SJCRH30 (cell line): ENCODE data around the gene KIAA0825. TPM values are rescaled to one million over a fixed set of nuclear protein-coding genes. Genes with fewer than 3 reads are reported as not detected.

Source experiments
- DNase-seq, 2 experiments: peaks; one replicate each; pipeline ENCODE4 v3.0.0-alpha.2; 2015 to 2020
- H3K27ac ChIP-seq: fragments of 250-450 bp; sonication (Bioruptor Pico); 2 replicates; pipeline ENCODE4 v1.5.1; 2020; ENCODE audit warnings: mild to moderate bottlenecking, moderate library complexity
- H3K27me3 ChIP-seq: fragments of 250-450 bp; sonication (Bioruptor Pico); 2 replicates; pipeline ENCODE4 v1.5.1; 2020; ENCODE audit warnings: mild to moderate bottlenecking, moderate library complexity
- H3K36me3 ChIP-seq: fragments of 250-450 bp; sonication (Bioruptor Pico); 2 replicates; pipeline ENCODE4 v1.5.1; 2020; ENCODE audit warnings: mild to moderate bottlenecking, moderate library complexity
- H3K4me1 ChIP-seq: fragments of 250-450 bp; sonication (Bioruptor Pico); 2 replicates; pipeline ENCODE4 v1.5.1; 2020; ENCODE audit warnings: mild to moderate bottlenecking, moderate library complexity
- H3K4me3 ChIP-seq: fragments of 250-450 bp; sonication (Bioruptor Pico); 2 replicates; pipeline ENCODE4 v1.5.1; 2020; ENCODE audit warnings: mild to moderate bottlenecking, moderate library complexity
- H3K9me3 ChIP-seq: fragments of 250-450 bp; sonication (Bioruptor Pico); replicated peaks from 2 replicates; pipeline ENCODE4 v1.5.1; 2020; ENCODE audit warnings: mild to moderate bottlenecking, moderate library complexity
- total RNA-seq: library from RNA; depleted of rRNA; stranded (reverse); fragments of >200 nt; shearing (Covaris generic); gene quantifications from 2 replicates; pipeline ENCODE4 v1.2.3, GENCODE V29; 2014

The KIAA0825 gene
- total RNA-seq, 1 experiment from 2014 or later = 3.1 TPM

DNA sequence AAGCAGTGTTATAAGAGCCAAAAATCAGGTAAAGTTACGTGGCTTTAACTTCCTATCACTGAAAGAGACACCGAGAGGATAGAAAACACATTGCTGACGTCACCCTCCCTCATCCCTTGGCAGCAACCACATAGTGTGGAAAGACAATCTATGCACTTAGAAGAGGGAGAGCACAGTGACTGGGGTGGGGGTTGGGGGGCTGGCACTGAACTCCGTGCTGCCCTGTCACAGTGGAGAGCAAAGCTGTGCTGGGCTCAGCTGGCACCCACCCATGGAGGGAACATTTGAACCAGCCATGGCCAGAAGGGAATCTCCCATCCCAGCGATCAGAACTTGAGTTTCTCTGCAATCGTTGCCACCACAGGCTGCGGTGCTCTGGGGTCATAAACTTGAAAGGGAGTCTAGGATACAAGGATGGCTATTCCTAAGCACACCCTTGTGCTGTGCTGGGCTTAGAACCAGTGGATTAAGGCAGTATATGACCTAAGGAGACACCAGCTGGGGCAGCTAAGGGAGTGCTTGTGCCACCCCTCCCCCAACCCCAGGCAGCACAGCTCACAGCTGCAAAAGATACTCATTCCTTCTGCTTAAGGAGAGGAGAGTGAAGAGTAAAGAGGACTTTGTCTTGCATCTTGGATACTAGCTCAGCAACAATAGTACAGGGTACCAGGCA lies 73.4 kb downstream of the KIAA0825 start:
- Histone ChIP-seq H3K27me3 (no peaks in the 10 kb centered on the region), H3K36me3 (no peaks in the 10 kb centered on the region), H3K4me1 (no peaks in the 10 kb centered on the region), H3K4me3 (no peak overlapping the region), H3K9me3 (peaks cover 13% of the 10 kb centered on the region), H3K27ac (no peak overlapping the region)
- DNase-seq = no peak

DNA sequence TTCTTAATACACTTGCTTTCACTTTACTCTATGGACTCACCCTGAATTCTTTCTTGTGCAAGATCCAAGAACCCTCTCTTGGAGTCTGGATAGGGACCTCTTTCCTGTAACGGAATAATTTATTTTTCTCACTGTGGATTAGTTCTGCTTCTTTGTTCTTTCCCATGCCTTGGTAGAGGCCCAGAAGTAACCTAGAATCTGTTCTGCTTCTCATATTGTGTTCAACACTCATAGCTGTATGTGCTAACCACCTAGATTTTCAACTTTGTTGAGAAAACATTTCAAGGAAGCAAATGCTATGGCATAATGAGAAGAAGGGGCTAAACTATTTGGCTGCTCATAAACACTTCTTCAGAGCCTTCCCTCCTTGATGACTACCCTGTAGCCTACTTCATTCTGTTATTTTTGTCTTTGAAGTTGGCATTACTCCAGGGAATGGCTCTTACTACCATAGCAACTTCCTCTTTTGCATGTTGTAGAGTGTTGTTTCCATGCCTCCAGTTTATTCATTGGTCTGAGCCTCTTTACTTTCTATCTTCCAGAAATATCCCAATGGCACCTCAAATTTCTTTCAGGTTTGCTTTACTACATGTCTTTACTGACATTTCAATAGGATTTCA lies 74.3 kb downstream of the KIAA0825 start:
- H3K27me3 ChIP-seq = no peaks in the 10 kb centered on the region
- no peak overlapping the region for H3K27ac ChIP-seq
- H3K4me1 ChIP-seq = no peaks in the 10 kb centered on the region
- no peak for DNase-seq
- H3K9me3 ChIP-seq = peaks cover 13% of the 10 kb centered on the region
- no peaks in the 10 kb centered on the region for H3K36me3 ChIP-seq
- H3K4me3 ChIP-seq = no peak overlapping the region

DNA sequence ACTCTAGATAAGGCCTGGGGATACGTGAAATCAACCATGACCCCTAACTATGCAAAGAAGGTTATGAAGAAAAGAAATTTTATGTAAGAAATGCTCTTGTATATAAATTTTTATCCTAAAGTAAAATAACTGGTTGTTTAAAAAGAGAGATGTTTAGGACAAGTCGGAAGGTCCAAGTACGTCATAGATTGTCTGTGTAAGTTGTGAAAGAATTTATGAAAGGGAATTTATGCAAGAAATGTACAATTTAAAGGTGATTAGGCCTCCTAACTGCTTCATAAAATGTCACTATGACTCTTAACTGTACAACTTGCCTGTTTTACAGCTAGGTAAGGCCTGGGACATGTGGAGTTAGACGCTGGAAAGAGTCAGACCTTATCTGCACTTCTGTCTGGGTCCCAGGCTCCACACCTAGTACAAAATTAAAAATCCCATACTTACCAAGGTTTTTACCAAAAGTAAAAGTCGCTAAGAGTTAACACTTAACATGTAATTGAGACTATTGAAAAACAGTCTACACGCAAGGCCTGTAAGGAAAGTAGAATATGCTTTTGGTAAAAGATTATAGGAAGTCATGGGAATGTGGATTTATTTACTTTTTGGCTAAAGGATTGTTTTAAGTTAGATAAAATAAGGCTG lies 77.4 kb downstream of the KIAA0825 start:
- H3K4me1 ChIP-seq = no peaks in the 10 kb centered on the region
- H3K36me3 ChIP-seq = no peaks in the 10 kb centered on the region
- no peak overlapping the region for H3K4me3 ChIP-seq
- no peak overlapping the region for H3K27ac ChIP-seq
- peaks cover 13% of the 10 kb centered on the region for H3K9me3 ChIP-seq
- H3K27me3 ChIP-seq = no peaks in the 10 kb centered on the region
- DNase-seq = no peak

DNA sequence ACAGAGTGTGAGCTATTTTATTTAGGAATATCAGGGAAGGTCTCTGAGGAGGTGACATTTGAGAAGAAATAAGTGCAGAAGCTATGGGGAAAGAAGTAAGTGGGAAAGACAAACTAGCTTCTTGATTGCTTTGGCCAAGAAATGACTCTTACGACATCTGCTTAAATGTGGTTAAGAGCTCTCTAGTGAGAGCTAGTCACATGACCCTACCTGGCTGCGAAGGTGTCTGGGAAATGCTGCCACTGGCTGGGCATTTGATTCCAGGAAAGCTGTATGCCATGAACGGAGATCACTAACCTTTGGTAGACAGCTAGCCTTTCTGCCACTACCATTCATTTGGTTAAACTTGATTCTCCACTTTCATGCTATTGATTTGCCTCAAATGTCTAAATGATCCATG lies 80.1 kb downstream of the KIAA0825 start:
- Histone ChIP-seq H3K36me3 (no peaks in the 10 kb centered on the region), H3K9me3 (peaks cover 13% of the 10 kb centered on the region), H3K27ac (no peak overlapping the region), H3K27me3 (no peaks in the 10 kb centered on the region), H3K4me1 (no peaks in the 10 kb centered on the region), H3K4me3 (no peak overlapping the region)
- DNase-seq = no peak

DNA sequence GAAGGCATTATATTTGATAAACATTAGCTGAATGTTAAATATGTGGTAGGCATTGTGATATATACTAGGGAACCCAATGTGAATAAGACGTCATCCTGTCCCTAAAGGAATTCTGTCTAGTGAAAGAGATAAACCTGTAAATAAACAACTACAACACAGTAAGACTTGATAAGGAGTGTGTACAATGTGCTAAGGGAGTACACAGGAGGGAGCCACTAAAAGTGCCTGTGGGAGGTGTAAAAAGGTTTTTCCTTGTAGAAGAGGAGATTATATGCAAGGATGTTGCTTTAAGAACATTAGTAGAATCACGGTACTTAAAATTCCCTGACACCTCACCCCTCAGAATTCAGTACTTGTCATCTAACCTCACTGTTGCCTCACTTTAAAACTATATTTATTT lies 91.7 kb downstream of the KIAA0825 start:
- DNase-seq = no peak
- H3K36me3 ChIP-seq = no peaks in the 10 kb centered on the region
- H3K4me3 ChIP-seq = no peak overlapping the region
- no peak overlapping the region for H3K27ac ChIP-seq
- no peaks in the 10 kb centered on the region for H3K27me3 ChIP-seq
- peaks cover 2% of the 10 kb centered on the region; the same call in 1 of the 2 replicates for H3K4me1 ChIP-seq
- H3K9me3 ChIP-seq = no peaks in the 10 kb centered on the region

DNA sequence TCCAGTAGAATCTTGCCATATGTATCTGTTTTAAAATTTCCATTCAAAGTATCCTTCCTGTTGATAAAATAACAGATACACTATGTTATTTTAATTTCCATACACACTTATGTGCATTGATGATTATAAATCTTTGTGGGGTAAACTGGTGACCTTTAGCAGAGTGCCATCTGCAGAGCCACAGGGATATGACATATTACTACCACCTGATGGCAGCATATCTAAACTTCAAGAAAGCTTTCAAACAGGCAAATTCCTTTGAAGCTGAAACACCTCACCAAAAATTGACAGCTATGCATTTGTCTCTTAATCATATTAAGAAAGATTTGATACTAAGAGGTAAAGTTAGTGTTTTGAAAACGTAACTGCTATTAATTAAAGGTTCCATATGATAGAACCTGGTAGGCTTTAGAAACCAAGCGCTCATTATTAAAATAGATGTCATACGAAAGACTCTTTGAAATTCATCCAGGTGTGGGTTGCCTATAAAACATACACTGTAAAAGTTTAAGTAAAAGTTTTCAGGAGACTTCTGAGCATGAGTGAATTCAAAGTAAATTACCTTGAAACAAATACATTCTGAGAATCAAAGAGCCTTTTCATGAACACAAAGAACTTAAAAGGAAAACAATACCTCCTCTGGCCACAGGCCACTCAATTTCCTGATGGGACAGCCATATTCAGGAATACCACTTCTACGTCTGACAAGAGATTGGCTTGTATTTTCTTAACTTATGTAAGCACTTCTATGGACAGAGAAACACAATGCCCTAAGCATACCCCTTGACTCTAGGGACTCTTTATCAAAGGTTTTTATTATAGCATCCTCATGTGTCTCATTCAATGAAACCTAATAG lies 93.3 kb downstream of the KIAA0825 start:
- Histone ChIP-seq H3K36me3 (no peaks in the 10 kb centered on the region), H3K27ac (no peak overlapping the region), H3K4me3 (no peak overlapping the region), H3K27me3 (no peaks in the 10 kb centered on the region), H3K4me1 (peaks cover 3% of the 10 kb centered on the region; the same call in 1 of the 2 replicates), H3K9me3 (no peaks in the 10 kb centered on the region)
- peak; percentile 25 to 63 for DNase-seq

DNA sequence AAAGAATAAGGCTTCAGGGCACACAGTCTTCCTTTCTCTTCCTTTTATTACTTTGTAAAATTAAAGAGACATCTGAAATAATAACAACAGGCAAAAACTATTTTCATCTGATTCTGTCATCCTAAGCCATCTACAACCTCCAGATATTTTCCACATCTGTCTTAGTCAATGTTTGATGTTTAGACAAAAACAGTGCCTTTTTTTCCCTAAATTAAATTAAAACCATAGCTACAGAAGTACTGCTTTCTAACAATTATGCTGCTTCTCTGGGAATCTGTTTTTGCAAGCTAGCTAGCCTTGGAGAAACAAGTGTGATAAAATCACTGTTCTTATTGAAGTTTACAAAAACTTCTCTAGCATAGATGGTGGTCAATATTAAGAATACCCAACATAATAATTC lies 95.4 kb downstream of the KIAA0825 start:
- DNase-seq = no peak
- H3K4me1 ChIP-seq = peaks cover 3% of the 10 kb centered on the region; the same call in 1 of the 2 replicates
- H3K27me3 ChIP-seq = no peaks in the 10 kb centered on the region
- H3K27ac ChIP-seq = no peak overlapping the region
- H3K4me3 ChIP-seq = no peak overlapping the region
- H3K36me3 ChIP-seq = no peaks in the 10 kb centered on the region
- H3K9me3 ChIP-seq = no peaks in the 10 kb centered on the region

DNA sequence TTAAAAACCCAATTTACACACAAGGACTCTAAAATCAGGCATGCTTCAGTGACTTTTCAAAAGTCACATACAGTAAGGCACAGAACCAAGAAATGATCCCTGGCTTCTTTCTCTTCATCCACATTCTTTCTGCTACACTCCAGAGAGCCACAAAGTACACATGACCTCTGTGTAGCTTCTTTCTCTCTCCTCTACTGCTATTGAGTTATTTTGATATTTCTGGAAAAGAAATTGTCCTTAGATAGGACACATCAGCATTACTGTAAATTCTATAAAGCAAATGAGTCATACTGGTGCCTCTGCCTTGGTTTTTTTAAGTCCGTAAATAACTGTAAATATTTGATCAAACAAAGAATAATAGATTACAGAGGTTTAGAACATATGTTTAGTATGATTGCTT lies 96.3 kb downstream of the KIAA0825 start:
- H3K4me3 ChIP-seq = no peak overlapping the region
- no peaks in the 10 kb centered on the region for H3K36me3 ChIP-seq
- no peak overlapping the region; the same call in 1 of the 2 replicates for H3K27ac ChIP-seq
- peak in 1 of 2 experiments; percentile 26 for DNase-seq
- no peaks in the 10 kb centered on the region for H3K27me3 ChIP-seq
- H3K4me1 ChIP-seq = peaks cover 3% of the 10 kb centered on the region; the same call in 1 of the 2 replicates
- no peaks in the 10 kb centered on the region for H3K9me3 ChIP-seq

DNA sequence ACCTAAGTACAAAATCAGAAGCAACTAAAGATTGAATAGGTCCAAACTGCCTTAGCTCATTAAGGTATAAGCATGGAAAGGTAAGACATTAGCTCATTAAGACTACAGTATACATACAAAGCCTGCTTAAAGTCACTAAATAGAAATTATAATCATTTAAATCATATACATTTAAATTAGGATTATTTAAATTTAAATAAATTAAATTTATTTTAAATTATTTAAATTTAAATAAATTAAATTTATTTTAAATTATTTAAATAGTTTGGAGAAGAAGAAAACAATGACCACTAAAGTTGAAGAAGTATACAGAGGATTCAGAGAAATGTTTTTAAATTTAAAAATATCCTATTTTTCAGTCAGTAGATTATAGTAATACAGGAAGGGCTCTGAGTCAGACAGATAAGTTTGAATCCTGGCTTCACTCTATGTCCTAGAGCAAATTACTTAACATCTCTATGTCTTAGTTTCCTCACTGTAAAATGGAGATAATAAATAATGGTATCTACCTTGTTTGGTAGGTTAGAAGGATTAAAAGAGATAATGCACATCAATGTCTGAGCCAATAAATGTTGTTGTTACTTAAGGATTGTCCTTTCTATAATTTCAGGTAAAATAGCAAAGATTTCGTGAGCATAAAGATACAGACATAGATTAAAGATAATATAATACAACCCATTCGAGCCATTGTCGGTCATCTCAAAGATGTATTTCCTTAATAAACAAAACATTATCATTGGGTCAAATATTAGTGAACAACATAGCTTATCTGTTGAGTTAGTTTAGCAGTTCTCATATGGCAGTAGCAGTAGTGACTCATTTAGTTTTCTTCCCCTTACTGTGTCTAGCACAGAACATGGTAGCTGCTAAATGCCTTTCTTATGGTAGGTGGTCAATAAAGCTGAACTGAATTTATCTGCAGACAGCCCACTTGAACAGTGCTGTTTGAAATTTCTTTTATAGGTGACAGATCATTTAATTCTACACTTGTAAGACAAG lies 100.6 kb downstream of the KIAA0825 start:
- no peaks in the 10 kb centered on the region for H3K9me3 ChIP-seq
- H3K4me1 ChIP-seq = peaks cover 3% of the 10 kb centered on the region; the same call in 1 of the 2 replicates
- H3K4me3 ChIP-seq = no peak overlapping the region
- no peak overlapping the region for H3K27ac ChIP-seq
- no peak for DNase-seq
- no peaks in the 10 kb centered on the region for H3K27me3 ChIP-seq
- H3K36me3 ChIP-seq = no peaks in the 10 kb centered on the region

DNA sequence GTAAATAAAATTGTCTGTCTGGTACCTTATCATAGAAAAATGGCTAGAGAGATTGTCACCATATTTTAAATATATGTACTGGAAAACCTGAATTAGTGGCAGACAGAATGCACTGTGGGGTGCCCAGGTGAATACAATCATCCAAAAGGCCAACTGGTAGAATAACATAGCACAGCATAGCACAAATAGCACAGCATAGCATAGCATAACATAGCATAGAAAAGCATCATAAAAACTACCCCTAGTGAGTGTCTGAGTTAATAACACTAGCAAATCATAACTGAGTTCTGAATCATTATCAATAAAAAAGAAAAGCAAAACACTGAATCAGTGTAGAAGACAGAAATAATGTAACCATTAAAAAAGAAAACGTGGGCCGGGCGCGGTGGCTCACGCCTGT lies 102.3 kb downstream of the KIAA0825 start:
- no peak overlapping the region for H3K4me3 ChIP-seq
- H3K4me1 ChIP-seq = no peaks in the 10 kb centered on the region
- no peaks in the 10 kb centered on the region for H3K36me3 ChIP-seq
- no peaks in the 10 kb centered on the region for H3K27me3 ChIP-seq
- DNase-seq = no peak
- H3K27ac ChIP-seq = no peak overlapping the region
- H3K9me3 ChIP-seq = no peaks in the 10 kb centered on the region

DNA sequence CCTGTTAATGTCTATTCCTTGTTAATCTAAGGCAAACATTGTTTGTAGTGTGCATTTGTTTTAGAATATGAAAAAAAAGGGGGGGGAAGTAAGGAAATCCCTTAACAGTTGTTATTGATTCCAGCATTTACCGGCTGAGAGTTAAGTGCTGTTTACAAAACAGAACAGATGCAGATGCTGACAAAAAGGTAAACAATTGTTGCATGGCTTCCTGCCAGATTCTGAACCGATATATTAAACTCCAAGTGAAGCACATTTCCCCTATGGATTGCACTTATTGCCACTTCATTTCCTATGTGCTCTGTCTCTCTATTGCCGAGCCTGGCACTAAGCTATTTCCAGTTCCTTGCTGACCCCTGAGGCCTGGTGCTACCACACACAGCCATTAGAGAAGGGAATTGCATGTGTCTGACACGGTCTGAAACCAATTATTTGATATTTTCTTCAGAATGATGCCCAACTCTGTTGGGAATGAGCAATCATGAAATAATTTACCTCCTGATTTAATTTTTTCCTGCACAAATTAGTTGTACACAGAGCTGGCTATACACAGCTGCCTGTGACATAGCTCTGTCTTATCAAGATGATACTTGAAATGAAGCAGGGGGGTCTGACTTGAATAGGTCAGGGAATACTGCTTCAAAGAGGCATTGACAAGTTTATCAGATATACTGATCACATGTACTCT lies 109.8 kb downstream of the KIAA0825 start:
- Histone ChIP-seq H3K9me3 (no peaks in the 10 kb centered on the region), H3K27ac (peak overlapping the region; percentile 17; the same call in 1 of the 2 replicates), H3K36me3 (no peaks in the 10 kb centered on the region), H3K27me3 (no peaks in the 10 kb centered on the region), H3K4me3 (no peak overlapping the region), H3K4me1 (peaks cover 22% of the 10 kb centered on the region)
- peak; percentile 27 to 63 for DNase-seq

DNA sequence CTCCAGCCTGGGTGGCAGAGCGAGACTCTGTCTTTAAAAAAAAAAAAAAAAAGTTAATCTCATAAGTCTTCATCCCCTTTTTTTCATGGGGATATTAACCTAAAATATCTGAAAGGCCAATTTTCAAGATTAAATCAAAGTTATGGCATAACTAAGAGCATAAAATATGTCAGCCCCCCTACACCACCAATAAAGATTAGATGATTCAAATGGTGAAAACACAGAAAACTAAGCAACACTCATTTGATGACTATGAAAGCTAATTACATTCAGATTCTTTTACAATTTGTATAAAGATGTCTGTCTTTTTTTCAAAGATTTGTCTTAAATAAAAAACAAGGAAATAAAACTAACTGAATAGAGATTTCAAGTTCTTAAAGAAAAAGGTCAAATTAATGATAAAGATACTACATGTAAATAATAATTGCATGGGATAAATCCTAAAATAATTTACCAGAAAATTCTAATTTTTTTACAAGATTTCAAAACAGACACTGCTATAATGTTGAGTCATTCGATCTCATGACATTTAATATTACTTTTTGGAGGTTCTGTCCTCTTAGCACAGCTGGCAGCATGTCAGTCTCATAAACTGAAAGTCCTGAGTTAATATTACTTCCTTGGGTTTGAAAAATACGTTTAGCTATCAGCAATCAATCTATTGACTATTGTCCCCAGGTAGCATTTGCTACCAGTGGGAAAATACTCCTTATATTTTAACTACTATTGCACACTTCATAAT lies 112.9 kb downstream of the KIAA0825 start:
- no peaks in the 10 kb centered on the region for H3K36me3 ChIP-seq
- H3K9me3 ChIP-seq = no peaks in the 10 kb centered on the region
- H3K27me3 ChIP-seq = no peaks in the 10 kb centered on the region
- peaks cover 26% of the 10 kb centered on the region for H3K4me1 ChIP-seq
- H3K27ac ChIP-seq = no peak overlapping the region
- H3K4me3 ChIP-seq = no peak overlapping the region
- no peak for DNase-seq

DNA sequence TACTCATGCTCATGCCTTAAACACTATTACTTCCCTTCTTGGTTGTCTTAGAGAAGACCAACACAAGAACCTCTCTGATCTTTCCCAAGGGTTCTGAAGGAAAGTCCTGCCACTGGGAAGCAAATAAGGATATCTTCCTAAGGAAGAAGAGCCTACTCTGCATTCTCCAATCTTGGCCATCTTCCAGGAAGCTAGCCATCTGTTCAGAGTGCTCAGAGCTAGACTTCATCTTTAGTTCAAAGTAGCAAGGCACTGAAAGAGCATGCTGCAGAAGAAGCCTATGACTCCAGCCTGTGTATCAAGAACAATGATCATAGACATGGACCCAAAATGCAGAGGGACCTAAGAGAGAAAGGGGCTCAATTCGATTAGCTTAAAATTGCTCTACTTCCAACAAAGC lies 114.7 kb downstream of the KIAA0825 start:
- Histone ChIP-seq H3K4me1 (peaks cover 17% of the 10 kb centered on the region), H3K36me3 (no peaks in the 10 kb centered on the region), H3K4me3 (no peak overlapping the region), H3K9me3 (no peaks in the 10 kb centered on the region), H3K27ac (no peak overlapping the region), H3K27me3 (no peaks in the 10 kb centered on the region)
- DNase-seq = peak; percentile 60 to 85
